HCT116 (cell line): ENCODE results near the gene GMEB2. TPM values are rescaled to one million over a fixed set of nuclear protein-coding genes. Genes with fewer than 3 reads are reported as not detected.

ENCODE experiments used
- ATAC-seq: fragments of 200-7000 bp; cut with Tn5 transposase; 2 replicates; pipeline ENCODE4 v1.9.1; 2020; ENCODE audit warnings: mild to moderate bottlenecking, moderate library complexity
- Bru-seq: library from RNA; stranded (reverse); fragments of 400-500 nt; gene quantifications from one replicate; lab custom pipeline; 2021; lab: Mats Ljungman, UMichigan
- BruChase-seq, 2 experiments: library from RNA; stranded (reverse); fragments of 400-500 nt; gene quantifications; one replicate each; lab custom pipeline; 2021; lab: Mats Ljungman, UMichigan
- BruUV-seq: library from RNA; stranded (reverse); fragments of 400-500 nt; replicated peaks from 2 replicates; lab custom pipeline; 2021; lab: Mats Ljungman, UMichigan
- CTCF ChIA-PET: fragments of 300-600 bp; sonication (Branson Sonifier 250); formaldehyde crosslinking; loops from one replicate; lab custom pipeline; 2021; ENCODE audit warnings: antibody characterized with exemption; lab: Charles Lee
- POLR2A ChIA-PET: fragments of 300-600, 350-600 bp; sonication (Branson Sonifier 250); formaldehyde crosslinking; loops from one replicate; lab custom pipeline; 2021; ENCODE audit warnings: antibody characterized with exemption; lab: Charles Lee
- RAD21 ChIA-PET, 2 experiments: fragments of 300-600 bp; sonication (Branson Sonifier 250); formaldehyde crosslinking; loops; one replicate each; lab custom pipeline; 2023; ENCODE audit warnings: low total read pairs in 2 of 2; ENCODE audit not compliant: uncharacterized antibody in 2 of 2, unreplicated experiment in 2 of 2, low non-redundant PET in 1 of 2; lab: Charles Lee
- DNase-seq: peaks from one replicate; pipeline ENCODE4 v3.0.0-alpha.2; 2010; ENCODE audit warnings: low read depth, low spot score
- H2AFZ ChIP-seq: fragments of 200-600 bp; shearing (Covaris generic), sonication (generic); 2 replicates; pipeline ENCODE4 v1.6.1; 2017; ENCODE audit warnings: low read depth, mixed run types, mixed read lengths, antibody characterized with exemption, low read length; ENCODE audit not compliant: poor library complexity, severe bottlenecking
- H3K27ac ChIP-seq: 2 replicates; pipeline ENCODE4 v1.5.1; 2012; ENCODE audit warnings: low read depth, low read length
- H3K27me3 ChIP-seq: fragments of 200-600 bp; sonication (generic); 2 replicates; pipeline ENCODE4 v1.6.1; 2016; ENCODE audit warnings: mixed run types, low read length, mixed read lengths; ENCODE audit not compliant: insufficient read depth
- H3K36me3 ChIP-seq, 2 experiments: fragments of 200-500 bp in 1 of 2; fragments of 200-600 bp in 1 of 2; sonication (Bioruptor generic) in 1 of 2; sonication (generic) in 1 of 2; 2 replicates each; pipeline versions ENCODE4 v1.5.1 to v1.6.1; 2014 to 2016; ENCODE audit warnings: low read length in 2 of 2, inconsistent platforms in 1 of 2, mixed read lengths in 1 of 2, mixed run types in 1 of 2; ENCODE audit not compliant: insufficient read depth in 2 of 2, control insufficient read depth in 1 of 2
- H3K4me1 ChIP-seq, 2 experiments: fragments of 200-600 bp in 1 of 2; sonication (generic) in 1 of 2; 2 replicates each; pipeline versions ENCODE4 v1.5.1 to v1.6.1; 2012 to 2017; ENCODE audit warnings: low read length in 2 of 2, inconsistent platforms in 1 of 2, mild to moderate bottlenecking in 1 of 2, mixed read lengths in 1 of 2, mixed run types in 1 of 2, moderate library complexity in 1 of 2; ENCODE audit not compliant: insufficient read depth in 2 of 2, control insufficient read depth in 1 of 2
- H3K4me2 ChIP-seq: fragments of 200-600 bp; sonication (generic); 2 replicates; pipeline ENCODE4 v1.6.1; 2017; ENCODE audit warnings: mixed run types, low read length, mixed read lengths
- H3K4me3 ChIP-seq, 2 experiments: fragments of 200-600 bp in 1 of 2; sonication (generic) in 1 of 2; replicated peaks in 1 of 2; 2 replicates each; pipeline ENCODE4 v1.5.1; 2011 to 2016; ENCODE audit warnings: low read length in 2 of 2, control low read depth in 1 of 2, low read depth in 1 of 2, mild to moderate bottlenecking in 1 of 2, mixed read lengths in 1 of 2, mixed run types in 1 of 2
- H3K79me2 ChIP-seq: fragments of 200-600 bp; sonication (generic); 2 replicates; pipeline ENCODE4 v1.6.1; 2017; ENCODE audit warnings: mild to moderate bottlenecking, mixed run types, low read length, moderate library complexity, mixed read lengths; ENCODE audit not compliant: insufficient read depth
- H3K9ac ChIP-seq: fragments of 200-600 bp; sonication (generic); 2 replicates; pipeline ENCODE4 v1.6.1; 2016; ENCODE audit warnings: low read length, mixed read lengths
- H3K9me2 ChIP-seq: fragments of 200-600 bp; sonication (generic), shearing (Covaris generic); 2 replicates; pipeline ENCODE4 v1.6.1; 2017; ENCODE audit warnings: mixed run types, mild to moderate bottlenecking, moderate library complexity; ENCODE audit not compliant: insufficient read depth
- H3K9me3 ChIP-seq, 2 experiments: fragments of 200-500 bp in 1 of 2; fragments of 200-600 bp in 1 of 2; sonication (Bioruptor generic) in 1 of 2; sonication (generic) in 1 of 2; 2 replicates each; pipeline ENCODE4 v1.6.1; 2014 to 2017; ENCODE audit warnings: low read length in 2 of 2, mixed read lengths in 2 of 2, inconsistent platforms in 1 of 2, low read depth in 1 of 2, mild to moderate bottlenecking in 1 of 2, mixed run types in 1 of 2, moderate library complexity in 1 of 2; ENCODE audit not compliant: control insufficient read depth in 1 of 2, insufficient read depth in 1 of 2
- H4K20me1 ChIP-seq: fragments of 200-600 bp; sonication (generic), shearing (Covaris generic); 2 replicates; pipeline ENCODE4 v1.6.1; 2017; ENCODE audit warnings: mixed run types, mild to moderate bottlenecking, moderate library complexity; ENCODE audit not compliant: insufficient read depth
- ATF3 ChIP-seq: IDR thresholded peaks from 2 replicates; pipeline ENCODE4 v1.6.1; 2012
- CBX3 ChIP-seq: IDR thresholded peaks from 2 replicates; pipeline ENCODE4 v1.6.1; 2012; ENCODE audit warnings: low read depth
- CEBPB ChIP-seq: IDR thresholded peaks from 2 replicates; pipeline ENCODE4 v1.6.1; 2012; ENCODE audit warnings: low read depth
- CTCF ChIP-seq, 3 experiments: fragments of 200-600 bp in 1 of 3; sonication (generic) in 1 of 3; IDR thresholded peaks in 2 of 3; conservative IDR thresholded peaks in 1 of 3; 2 replicates each; pipeline ENCODE4 v1.5.1; 2012 to 2017; ENCODE audit warnings: low read depth in 2 of 3, low read length in 2 of 3, antibody characterized with exemption in 1 of 3, borderline replicate concordance in 1 of 3, control low read depth in 1 of 3, mild to moderate bottlenecking in 1 of 3, mixed read lengths in 1 of 3, mixed run types in 1 of 3, moderate library complexity in 1 of 3; ENCODE audit not compliant: insufficient read depth in 1 of 3
- ELF1 ChIP-seq: IDR thresholded peaks from 2 replicates; pipeline ENCODE4 v1.6.1; 2012; ENCODE audit warnings: low read depth, borderline replicate concordance
- EZH2phosphoT487 ChIP-seq: fragments of 200-600 bp; IDR thresholded peaks from 2 replicates; pipeline ENCODE4 v1.6.1; 2018; ENCODE audit warnings: antibody characterized with exemption, borderline replicate concordance
- FOSL1 ChIP-seq: IDR thresholded peaks from 2 replicates; pipeline ENCODE4 v1.6.1; 2012; ENCODE audit warnings: low read depth
- JUND ChIP-seq: IDR thresholded peaks from 2 replicates; pipeline ENCODE4 v1.6.1; 2012
- MAX ChIP-seq: IDR thresholded peaks from 2 replicates; pipeline ENCODE4 v1.6.1; 2012
- POLR2A ChIP-seq: IDR thresholded peaks from 2 replicates; pipeline ENCODE4 v1.7.0; 2011; ENCODE audit warnings: borderline replicate concordance; ENCODE audit not compliant: insufficient read depth, insufficient read length; ENCODE audit errors: extremely low read depth
- POLR2AphosphoS5 ChIP-seq: IDR thresholded peaks from 2 replicates; pipeline ENCODE4 v1.6.1; 2011; ENCODE audit warnings: mild to moderate bottlenecking, low read depth, low read length, moderate library complexity
- SIN3A ChIP-seq: IDR thresholded peaks from 2 replicates; pipeline ENCODE4 v1.6.1; 2012; ENCODE audit warnings: low read depth
- SP1 ChIP-seq: IDR thresholded peaks from 2 replicates; pipeline ENCODE4 v1.6.1; 2012; ENCODE audit warnings: low read depth
- SRF ChIP-seq: IDR thresholded peaks from 2 replicates; pipeline ENCODE4 v1.6.1; 2012; ENCODE audit warnings: low read depth
- TCF7L2 ChIP-seq: IDR thresholded peaks from 2 replicates; pipeline ENCODE4 v1.7.0; 2011; ENCODE audit warnings: borderline replicate concordance, inconsistent platforms; ENCODE audit not compliant: insufficient read depth, insufficient read length; ENCODE audit errors: extremely low read depth
- YY1 ChIP-seq: IDR thresholded peaks from 2 replicates; pipeline ENCODE4 v1.6.1; 2011; ENCODE audit warnings: low read length, low read depth, moderate library complexity, mild to moderate bottlenecking; ENCODE audit not compliant: insufficient replicate concordance; ENCODE audit errors: extremely low read depth
- ZBTB33 ChIP-seq: IDR thresholded peaks from 2 replicates; pipeline ENCODE4 v1.6.1; 2011; ENCODE audit warnings: mild to moderate bottlenecking, low read length, moderate library complexity; ENCODE audit not compliant: insufficient replicate concordance; ENCODE audit errors: extremely low read depth
- ZFX ChIP-seq: fragments of 450-650 bp; IDR thresholded peaks from 2 replicates; pipeline ENCODE4 v1.6.1; 2017
- ZNF274 ChIP-seq: fragments of 200-500 bp; sonication (Bioruptor generic); IDR thresholded peaks from 2 replicates; pipeline ENCODE4 v1.6.1; 2014; ENCODE audit warnings: mild to moderate bottlenecking, low read depth, low read length, inconsistent platforms
- intact Hi-C: fragments of 100-400 bp; cut with micrococcal nuclease; formaldehyde crosslinking; loops from 2 replicates; pipeline ENCODE4 v1.10.0; 2022
- long read RNA-seq: library from polyadenylated mRNA; unstranded; transcript quantifications from one replicate; pipeline ENCODE4 v2.0.0, GENCODE V29; 2021; ENCODE audit not compliant: unreplicated experiment
- polyA plus RNA-seq: library from polyadenylated mRNA; unstranded; fragments of >200 nt; gene quantifications from 2 replicates; pipeline ENCODE4 v1.2.1, GENCODE V29; 2012; ENCODE audit warnings: missing spikeins
- total RNA-seq: library from RNA; stranded (reverse); gene quantifications from one replicate; pipeline ENCODE4 v1.2.1, GENCODE V29; 2021; ENCODE audit not compliant: unreplicated experiment

Gene GMEB2
- total RNA-seq (13.9 TPM), Bru-seq, nascent RNA (percentile 60 among the genes with signal in this experiment), BruChase-seq, experiment 1, labeled RNA remaining after a 6-hour chase (percentile 61 among the genes with signal in this experiment), BruChase-seq, experiment 2, labeled RNA remaining after a 2-hour chase (percentile 64 among the genes with signal in this experiment)
- 10.0 and 10.2 TPM in 2 replicates for polyA plus RNA-seq
- long read RNA-seq, full-length matches to known transcripts, result 16 of 37 reads
- long read RNA-seq, partial matches to known transcripts, result 9 of 37 reads
- long read RNA-seq, other reads (novel, unspliced or antisense), result 12 of 37 reads

- peak; percentile 68 for ATAC-seq
- peak within 1 kb of the TSS; percentile 98 for H3K27ac ChIP-seq
- intact Hi-C loops, result loop anchor here (2.0 to 10.0 kb wide), 3 partner anchors 52 to 89 kb away; partner anchors contain the start of genes HELZ2 and PTK6
- H3K9ac ChIP-seq, result peak within 1 kb of the TSS; percentile 98
- peaks cover 54% of the 10 kb centered on the region for H3K79me2 ChIP-seq
- peak within 1 kb of the TSS; percentile 98 for H3K4me2 ChIP-seq
- no TSS peak for BruUV-seq
- peak; percentile 21 for DNase-seq
- ChIA-PET CTCF (interaction anchor here (1.0 kb wide), 1 partner anchor 15 kb away, joined by 6 read pairs; no protein-coding TSS in a partner anchor), RAD21 (no interaction called here), POLR2A (interaction anchor here (0.6 to 1.2 kb wide), 5 partner anchors 28 to 76 kb away, joined by 3 read pairs; partner anchors contain the start of gene HELZ2)
- peak within 1 kb of the TSS; percentile 88 to 96 for H3K4me3 ChIP-seq
- H3K9me2 ChIP-seq, result no peaks in the 10 kb centered on the region
- H4K20me1 ChIP-seq, result no peaks in the 10 kb centered on the region
- peaks cover 8 to 22% of the 10 kb centered on the region in 2 experiments for H3K4me1 ChIP-seq
- 0 out of 4 replicates have a peak, but pooled peaks cover 2 to 3% of the 10 kb centered on the region in 2 experiments for H3K36me3 ChIP-seq
- no peak within 1 kb of the TSS for H2AFZ ChIP-seq
- H3K9me3 ChIP-seq, result no peaks in the 10 kb centered on the region
- no peaks in the 10 kb centered on the region for H3K27me3 ChIP-seq
- TF ChIP-seq JUND (no peak), SP1 (no peak), YY1 (peak; percentile 79), MAX (peak; percentile 32; the same call in 1 of the 2 replicates), EZH2phosphoT487 (no peak), ZBTB33 (no peak), CTCF (IDR thresholded peaks at IDR 0.05 in 2 of 3, conservative IDR thresholded peaks at IDR 0.05 in 1 of 3; ENCODE audit: borderline replicate concordance in 1 of 3, insufficient read depth in 1 of 3, low read depth in 2 of 3, low read length in 2 of 3) (no peak), ZFX (no peak), CBX3 (no peak), ELF1 (no peak), POLR2A (peak; percentile 32), FOSL1 (no peak), ZNF274 (no peak), SIN3A (no peak), TCF7L2 (no peak), POLR2AphosphoS5 (peak; percentile 67), SRF (no peak), ATF3 (no peak), CEBPB (no peak)
Observed at GRCh38 chr20:63626424-63627128, at the start of gene GMEB2. TSS of gene GMEB2 (minus strand) at chr20:63627101. CDS start at chr20:63619397, 7,704 bp downstream.
